Fibroblast of lung (primary cell): ENCODE data around the gene AGAP1.

ENCODE experiments used
- EZH2 ChIP-seq: IDR thresholded peaks from 2 replicates; pipeline ENCODE4 v1.5.1; 2012; ENCODE audit warnings: low read length, control low read depth, mild to moderate bottlenecking; ENCODE audit errors: missing control alignments
- TF ChIP-seq, protein P1 (sequence below), 2 donors: IDR thresholded peaks in 1 of 2; conservative IDR thresholded peaks in 1 of 2; 1 replicate in 1 of 2; 2 replicates in 1 of 2; pipeline ENCODE4 v1.5.1; 2011 to 2012; ENCODE audit warnings: low read length in 2 of 2, control low read depth in 1 of 2, inconsistent platforms in 1 of 2, low read depth in 1 of 2, mild to moderate bottlenecking in 1 of 2

DNA sequence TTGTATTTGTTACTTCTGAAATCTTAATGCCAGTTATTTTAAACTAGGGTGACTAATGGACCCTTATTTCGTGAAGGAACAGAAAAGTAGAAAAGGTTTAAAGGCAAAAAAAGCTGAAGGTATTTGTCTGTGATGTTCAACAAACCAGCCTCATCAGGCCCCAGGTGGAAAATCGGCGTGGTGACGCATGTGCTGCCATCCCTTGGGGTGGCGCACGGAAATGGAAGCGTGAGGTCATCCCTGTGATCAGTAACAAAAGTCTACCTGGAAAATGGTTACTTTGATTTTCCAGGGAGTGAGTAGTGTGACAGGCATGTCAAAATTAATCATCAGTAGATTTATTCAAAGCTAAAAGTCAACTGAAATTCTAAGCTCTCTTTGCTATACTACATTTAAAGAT is 361.2 kb downstream of the AGAP1 start:
- TF ChIP-seq, protein P1, sequence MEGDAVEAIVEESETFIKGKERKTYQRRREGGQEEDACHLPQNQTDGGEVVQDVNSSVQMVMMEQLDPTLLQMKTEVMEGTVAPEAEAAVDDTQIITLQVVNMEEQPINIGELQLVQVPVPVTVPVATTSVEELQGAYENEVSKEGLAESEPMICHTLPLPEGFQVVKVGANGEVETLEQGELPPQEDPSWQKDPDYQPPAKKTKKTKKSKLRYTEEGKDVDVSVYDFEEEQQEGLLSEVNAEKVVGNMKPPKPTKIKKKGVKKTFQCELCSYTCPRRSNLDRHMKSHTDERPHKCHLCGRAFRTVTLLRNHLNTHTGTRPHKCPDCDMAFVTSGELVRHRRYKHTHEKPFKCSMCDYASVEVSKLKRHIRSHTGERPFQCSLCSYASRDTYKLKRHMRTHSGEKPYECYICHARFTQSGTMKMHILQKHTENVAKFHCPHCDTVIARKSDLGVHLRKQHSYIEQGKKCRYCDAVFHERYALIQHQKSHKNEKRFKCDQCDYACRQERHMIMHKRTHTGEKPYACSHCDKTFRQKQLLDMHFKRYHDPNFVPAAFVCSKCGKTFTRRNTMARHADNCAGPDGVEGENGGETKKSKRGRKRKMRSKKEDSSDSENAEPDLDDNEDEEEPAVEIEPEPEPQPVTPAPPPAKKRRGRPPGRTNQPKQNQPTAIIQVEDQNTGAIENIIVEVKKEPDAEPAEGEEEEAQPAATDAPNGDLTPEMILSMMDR (conservative IDR thresholded peaks at IDR 0.05 in 1 of 2, IDR thresholded peaks at IDR 0.05 in 1 of 2; ENCODE audit: low read depth in 1 of 2, low read length in 2 of 2), result no peak
- no peak for TF ChIP-seq EZH2
